HG02852 (cell line): Measurements from ENCODE around the gene SPECC1L.
"Not testable (repeated sequence)": the region's sequence is repeated elsewhere in the genome, so short reads cannot be mapped to it uniquely, and the experiment has no call there.

Source experiments
- ATAC-seq: cut with Tn5 transposase; IDR thresholded peaks from one replicate; pipeline ENCODE4 v1.9.1; 2021; ENCODE audit warnings: mild to moderate bottlenecking, moderate library complexity; ENCODE audit not compliant: unreplicated experiment

The SPECC1L gene

GRCh38 chr22:24245584-24246561 lies 24.8 kb upstream of the SPECC1L start:
- not testable (repeated sequence) for ATAC-seq

GRCh38 chr22:24247011-24247507 lies 23.6 kb upstream of the SPECC1L start:
- ATAC-seq, result no peak

GRCh38 chr22:24247564-24248344 lies 22.9 kb upstream of the SPECC1L start:
- ATAC-seq, result no peak

GRCh38 chr22:24248611-24249010 lies 22.0 kb upstream of the SPECC1L start:
- not testable (repeated sequence) for ATAC-seq

- not testable (repeated sequence) for ATAC-seq
Observed at GRCh38 chr22:24249413-24249812, 21.2 kb upstream of the SPECC1L start.

GRCh38 chr22:24251286-24251685 lies 19.3 kb upstream of the SPECC1L start:
- ATAC-seq, result not testable (repeated sequence)

- ATAC-seq, result not testable (repeated sequence)
Observed at GRCh38 chr22:24253126-24253525, 17.5 kb upstream of the SPECC1L start.

GRCh38 chr22:24256136-24256535 lies 14.5 kb upstream of the SPECC1L start:
- ATAC-seq, result not testable (repeated sequence)

GRCh38 chr22:24256736-24257135 lies 13.9 kb upstream of the SPECC1L start:
- not testable (repeated sequence) for ATAC-seq

- ATAC-seq, result not testable (repeated sequence)
Observed at GRCh38 chr22:24259459-24259858, 11.2 kb upstream of the SPECC1L start.

GRCh38 chr22:24262185-24262749 lies 8.4 kb upstream of the SPECC1L start:
- ATAC-seq, result not testable (repeated sequence)

- not testable (repeated sequence) for ATAC-seq
Observed at GRCh38 chr22:24263479-24263878, 7.2 kb upstream of the SPECC1L start.

- not testable (repeated sequence) for ATAC-seq
Observed at GRCh38 chr22:24264329-24264896, 6.2 kb upstream of the SPECC1L start.

- ATAC-seq, result no peak
Observed at GRCh38 chr22:24265734-24266133, 4.9 kb upstream of the SPECC1L start.

- not testable (repeated sequence) for ATAC-seq
Observed at GRCh38 chr22:24266495-24266894, 4.1 kb upstream of the SPECC1L start.

GRCh38 chr22:24271386-24271854 lies 789 bp downstream of the SPECC1L start:
- ATAC-seq, result no peak

GRCh38 chr22:24273031-24273430 lies 2.4 kb downstream of the SPECC1L start:
- ATAC-seq, result not testable (repeated sequence)

- ATAC-seq, result not testable (repeated sequence)
Observed at GRCh38 chr22:24273906-24274305, 3.3 kb downstream of the SPECC1L start.

GRCh38 chr22:24274696-24275405 lies 4.2 kb downstream of the SPECC1L start:
- ATAC-seq, result not testable (repeated sequence)

GRCh38 chr22:24280363-24280762 lies 9.7 kb downstream of the SPECC1L start:
- not testable (repeated sequence) for ATAC-seq
